Measurements from ENCODE around the gene ITFG1.

- peak; percentile 74 to 93 (median 88) for TF ChIP-seq CTCF (IDR thresholded peaks at IDR 0.05)
- TF ChIP-seq POLR2A (IDR thresholded peaks at IDR 0.05), result no peak
These were observed 318.9 kb downstream of the ITFG1 start for GRCh38 chr16:47141773-47142485.

Data from body of pancreas (tissue), 4 donors.